ENCODE measurements around the gene EIF3M.

The EIF3M gene

GRCh38 chr11:32641361-32641760 lies 57.7 kb downstream of the EIF3M start:
- no peaks in the 10 kb centered on the region for H3K36me3 ChIP-seq (ENCODE audit: control insufficient read depth, insufficient read depth, low read length)
- H3K9ac ChIP-seq (ENCODE audit: low read depth, low read length), result no peak overlapping the region
- H3K27me3 ChIP-seq (ENCODE audit: control insufficient read depth, insufficient read depth, low read length), result no peaks in the 10 kb centered on the region
- no peaks in the 10 kb centered on the region for H3K4me1 ChIP-seq (ENCODE audit: control insufficient read depth, insufficient read depth, low read length)
- no peak overlapping the region for H3K27ac ChIP-seq (ENCODE audit: low read depth, low read length)
- no peaks in the 10 kb centered on the region for H3K9me3 ChIP-seq (ENCODE audit: control insufficient read depth, insufficient read depth, low read length)
- H3K4me3 ChIP-seq (ENCODE audit: low read depth, low read length), result no peak overlapping the region

DNA sequence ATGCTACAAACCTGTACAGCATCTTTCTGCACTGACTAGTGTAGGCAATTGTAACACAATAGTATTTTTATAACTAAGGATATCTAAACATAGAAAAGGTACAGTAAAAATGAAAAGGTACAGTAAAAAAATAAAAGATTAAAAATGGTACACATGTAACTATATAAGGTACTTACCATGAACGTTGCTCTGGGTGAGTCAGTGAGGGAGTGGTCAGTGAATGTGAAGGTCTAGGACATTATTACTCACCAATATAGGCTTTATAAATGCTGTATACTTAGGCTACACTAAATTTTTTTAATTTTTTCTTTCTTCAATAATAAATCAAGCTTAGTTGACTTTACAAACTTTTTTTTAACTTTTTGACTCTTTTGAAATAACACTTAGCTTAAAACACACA lies 59.9 kb downstream of the EIF3M start:
- Histone ChIP-seq H3K9ac (ENCODE audit: low read depth, low read length) (no peak overlapping the region), H3K9me3 (ENCODE audit: control insufficient read depth, insufficient read depth, low read length) (no peaks in the 10 kb centered on the region), H3K4me1 (ENCODE audit: control insufficient read depth, insufficient read depth, low read length) (no peaks in the 10 kb centered on the region), H3K4me3 (ENCODE audit: low read depth, low read length) (no peak overlapping the region), H3K27me3 (ENCODE audit: control insufficient read depth, insufficient read depth, low read length) (no peaks in the 10 kb centered on the region), H3K36me3 (ENCODE audit: control insufficient read depth, insufficient read depth, low read length) (no peaks in the 10 kb centered on the region), H3K27ac (ENCODE audit: low read depth, low read length) (no peak overlapping the region)
